ENCODE results near the gene SHOC2.

Gene SHOC2

DNA sequence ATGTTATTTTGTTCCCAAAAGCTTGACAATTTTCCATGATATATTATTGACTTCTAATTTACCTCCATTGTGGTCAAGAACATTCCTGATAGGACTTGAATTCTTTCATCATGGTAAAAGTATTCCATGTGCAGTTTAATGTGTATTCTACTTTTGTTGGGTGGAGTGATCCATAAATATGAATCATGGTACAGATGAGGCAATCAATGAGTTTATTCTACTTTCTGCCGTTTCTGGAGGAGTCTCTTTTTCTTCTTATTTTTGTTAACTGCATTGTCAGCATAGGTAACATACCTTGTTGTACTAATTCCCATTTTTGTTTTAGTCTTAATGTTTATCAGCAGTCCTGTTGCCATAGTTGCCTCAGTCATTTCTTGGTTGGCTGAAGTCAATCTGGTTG lies 69.6 kb downstream of the SHOC2 start:
- DNase-seq, result no peak

DNA sequence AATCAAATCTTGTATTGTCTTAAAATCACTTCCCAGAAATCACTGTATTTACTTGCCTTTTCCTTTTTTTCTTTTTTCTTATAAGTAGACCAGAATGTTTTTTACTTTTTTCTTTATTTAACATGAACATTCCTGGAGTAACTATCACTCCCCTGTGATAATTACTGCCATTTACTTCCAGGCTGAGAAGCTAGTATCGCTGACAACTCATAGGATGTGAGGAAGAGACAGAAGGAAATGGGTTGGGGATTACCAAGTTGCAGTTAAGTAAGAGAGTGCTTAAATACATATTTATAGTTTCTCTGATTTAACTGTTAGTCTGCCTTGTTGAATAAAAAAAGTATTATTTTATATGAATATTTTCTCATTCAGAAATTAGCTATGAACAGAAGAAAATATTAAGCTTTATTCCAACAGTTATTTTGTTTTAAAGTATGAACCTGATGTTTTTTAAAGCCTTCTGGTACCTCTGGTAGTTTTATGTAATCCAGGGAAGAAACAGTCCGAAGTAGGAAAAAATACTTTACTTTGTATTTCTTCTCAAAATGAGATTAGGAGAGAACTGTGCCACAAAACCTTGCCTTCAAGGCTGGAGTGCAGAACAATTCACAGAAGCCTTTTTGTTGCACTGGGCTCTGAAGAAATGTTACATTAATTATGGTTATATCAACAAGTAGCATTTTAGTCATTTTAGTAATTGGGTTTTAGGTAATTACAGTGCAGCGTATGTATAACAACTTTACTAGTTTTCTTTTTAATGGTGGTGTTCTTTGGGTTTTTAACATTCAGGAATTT lies 72.8 kb downstream of the SHOC2 start:
- no peak for DNase-seq

DNA sequence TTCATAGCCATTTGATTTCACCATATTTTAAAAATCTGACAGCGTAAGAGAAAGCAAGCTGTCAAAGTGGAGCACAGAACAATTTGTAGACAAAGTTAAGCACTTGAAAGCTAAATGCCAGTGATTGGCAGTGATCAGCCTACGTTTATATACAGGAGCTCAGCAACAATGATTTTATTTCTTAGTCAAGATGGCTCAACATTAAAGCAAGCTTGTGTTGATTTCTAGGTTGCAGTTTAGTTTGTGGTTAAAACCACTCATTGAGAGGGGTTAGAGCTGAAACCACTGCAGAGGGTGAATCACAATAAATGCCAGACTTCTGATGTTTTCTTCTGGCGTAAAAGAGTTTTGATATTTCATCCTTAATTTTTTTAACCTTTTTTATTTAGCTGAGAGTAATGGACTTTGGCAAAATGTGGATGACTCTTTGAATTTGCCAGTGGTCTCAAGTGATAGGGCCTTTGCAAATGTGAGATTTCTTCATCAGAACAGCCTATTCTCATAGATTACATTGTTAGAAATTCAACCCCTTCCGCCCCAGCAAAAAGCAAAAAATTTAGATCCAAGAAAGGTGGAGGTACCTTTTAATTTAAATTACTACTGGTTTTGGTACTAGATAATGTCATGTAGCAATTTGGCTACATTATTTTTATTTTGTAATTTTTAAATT lies 73.8 kb downstream of the SHOC2 start:
- no peak for DNase-seq

DNA sequence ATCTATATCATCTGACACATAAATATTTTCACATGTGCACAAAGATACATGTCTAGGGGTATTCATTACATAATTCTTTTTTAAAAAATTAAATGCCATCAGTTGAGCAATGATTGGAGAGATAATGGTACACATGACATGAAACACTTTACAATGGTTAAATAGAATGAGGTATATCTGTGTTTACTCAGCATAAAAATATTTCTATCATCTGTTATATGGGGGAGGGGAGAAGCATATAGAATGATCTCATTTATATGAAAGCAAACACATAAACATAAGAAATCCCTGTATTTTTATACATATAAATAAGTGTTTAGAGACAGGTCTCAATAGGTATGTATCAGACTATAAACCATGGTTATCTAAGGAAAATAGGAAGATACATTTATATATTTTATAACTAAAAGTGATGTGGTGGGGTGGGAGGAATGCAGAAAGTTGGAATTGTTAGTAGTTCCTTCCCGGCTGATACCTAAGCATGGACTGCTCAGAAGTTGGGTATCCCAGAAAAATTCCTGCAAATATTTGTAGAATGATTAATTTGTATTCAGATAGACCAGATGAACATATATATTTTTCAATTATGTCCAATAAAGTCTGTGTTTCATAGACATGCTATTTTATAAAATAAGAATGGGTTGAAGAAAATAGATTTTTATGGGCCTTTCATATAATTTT lies 75.1 kb downstream of the SHOC2 start:
- DNase-seq, result no peak

DNA sequence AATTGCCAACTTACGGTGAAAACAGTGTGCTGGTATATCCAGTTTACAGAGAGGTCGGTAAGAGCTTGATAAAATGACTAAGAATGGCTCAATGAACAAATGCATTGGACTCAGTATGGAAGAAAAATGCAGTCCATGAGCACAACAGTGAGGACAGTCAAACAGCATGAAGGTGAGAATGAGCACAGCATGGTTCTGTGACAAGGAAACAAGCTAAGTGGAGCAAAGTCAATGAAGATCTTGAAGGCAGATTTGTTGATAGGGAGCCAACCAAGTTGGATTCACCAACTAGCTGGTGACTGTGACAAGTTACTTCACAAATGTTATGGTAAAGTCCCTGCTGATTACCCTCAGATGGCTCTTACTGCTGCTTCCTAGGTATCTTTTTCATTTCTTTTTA lies 75.9 kb downstream of the SHOC2 start:
- no peak for DNase-seq

- DNase-seq, result no peak
Measured at GRCh38 chr10:110996256-110996655, 76.9 kb downstream of the SHOC2 start.

GRCh38 chr10:111004016-111004415 lies 84.6 kb downstream of the SHOC2 start:
- DNase-seq, result no peak

DNA sequence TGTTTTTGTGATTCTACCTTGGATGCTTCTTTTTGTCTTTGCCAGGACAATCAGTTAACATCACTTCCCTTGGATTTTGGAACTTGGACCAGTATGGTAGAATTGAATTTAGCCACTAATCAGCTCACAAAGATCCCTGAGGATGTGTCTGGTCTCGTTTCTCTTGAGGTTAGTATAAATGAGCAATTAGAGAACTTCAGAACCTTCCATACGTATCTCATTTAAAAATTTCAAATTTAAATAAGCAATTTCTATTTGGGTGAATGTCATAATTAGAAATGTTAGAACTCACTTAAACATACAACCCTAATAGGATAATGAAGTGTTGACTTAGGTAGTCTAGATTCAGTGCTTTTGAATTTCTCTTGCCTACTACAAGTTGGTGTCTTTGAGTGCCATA lies 88.1 kb downstream of the SHOC2 start:
- no peak for DNase-seq

DNA sequence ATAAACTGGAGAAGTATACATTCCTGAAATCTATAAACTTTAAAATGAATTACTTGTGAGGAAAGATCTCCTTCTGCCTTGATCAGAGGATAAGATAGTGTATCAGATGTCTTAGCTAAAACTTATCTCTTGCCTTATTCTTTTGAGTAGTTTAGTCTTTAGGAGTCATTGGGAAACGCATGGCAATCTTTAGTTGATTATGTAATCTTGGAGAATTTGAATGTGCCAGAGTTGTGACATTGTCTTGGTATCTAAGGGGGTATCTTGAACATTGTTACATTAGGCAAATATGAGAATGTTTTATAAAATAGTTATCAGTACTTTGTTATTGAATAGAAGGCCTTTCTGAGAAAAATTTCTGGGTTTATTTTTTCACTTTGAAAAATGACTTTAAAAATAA lies 95.8 kb downstream of the SHOC2 start:
- DNase-seq, result no peak

GRCh38 chr10:111017098-111017497 lies 97.7 kb downstream of the SHOC2 start:
- DNase-seq, result no peak

DNA sequence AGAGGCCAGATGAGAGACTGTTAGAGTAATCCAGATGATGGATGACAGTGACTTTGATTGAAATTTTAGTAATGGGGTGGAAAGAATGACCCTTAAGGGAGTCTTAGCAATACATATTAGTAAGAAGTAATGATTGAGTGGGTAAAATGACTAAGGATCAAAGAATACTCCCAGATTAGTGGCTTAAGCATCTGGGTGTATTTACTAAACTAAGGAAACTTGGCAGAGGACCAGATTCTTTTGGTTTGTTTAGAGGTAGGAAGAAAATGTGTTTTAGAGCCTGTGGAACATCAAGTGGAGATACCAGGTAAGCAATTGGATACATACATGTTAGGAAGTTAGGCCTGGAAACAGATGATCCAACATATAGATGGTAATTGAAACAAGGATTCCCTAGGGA lies 98.6 kb downstream of the SHOC2 start:
- no peak for DNase-seq

- no peak for DNase-seq
Measured at GRCh38 chr10:111023060-111023459, 103.7 kb downstream of the SHOC2 start.

GRCh38 chr10:111030042-111030750 lies 110.8 kb downstream of the SHOC2 start:
- no peak for DNase-seq

- no peak for DNase-seq
Measured at GRCh38 chr10:111034598-111035310, 115.3 kb downstream of the SHOC2 start.

- no peak for DNase-seq
Measured at GRCh38 chr10:111035542-111035941, 116.1 kb downstream of the SHOC2 start.

- DNase-seq, result no peak
Measured at GRCh38 chr10:111037858-111038257, 118.5 kb downstream of the SHOC2 start.

DNA sequence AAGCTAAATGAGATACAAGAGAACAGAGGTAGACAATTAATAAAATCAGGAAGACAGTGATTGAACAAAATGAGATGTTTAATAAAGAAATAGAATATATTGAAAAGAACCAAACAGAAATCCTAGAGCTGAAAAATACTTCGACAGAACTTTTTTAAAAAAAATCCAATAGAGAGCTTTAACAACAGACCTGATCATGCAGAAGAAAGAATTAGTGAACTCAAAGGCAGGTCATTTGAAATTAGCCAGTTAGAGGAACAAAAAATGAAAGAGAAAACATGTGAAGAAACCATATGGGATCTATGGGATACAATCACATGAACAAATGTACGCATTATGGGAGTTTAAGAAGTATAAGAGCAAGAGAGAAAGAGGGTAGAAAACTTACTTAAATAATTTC lies 120.1 kb downstream of the SHOC2 start:
- no peak for DNase-seq

GRCh38 chr10:111057006-111057405 lies 137.6 kb downstream of the SHOC2 start:
- no peak for DNase-seq
